Body of pancreas (tissue), 4 donors: ENCODE data around the gene GPR101. TPM values are rescaled to one million over a fixed set of nuclear protein-coding genes. Genes with fewer than 3 reads are reported as not detected.

Source experiments
- ATAC-seq: fragments of 150-250 bp; one replicate; pipeline ENCODE4 v1.9.1; 2016
- DNase-seq, 4 donors: peaks; one replicate each; pipeline ENCODE4 v3.0.0-alpha.2; 2019
- H3K27ac ChIP-seq, 4 donors: fragments of 200-600 bp; sonication (generic); 1 replicate in 3 of 4; 2 replicates in 1 of 4; pipeline versions ENCODE4 v1.5.1 to v1.6.1; 2016 to 2019; ENCODE audit warnings: mild to moderate bottlenecking in 1 of 4, mixed read lengths in 1 of 4, moderate library complexity in 1 of 4
- H3K27me3 ChIP-seq, 2 donors: fragments of 200-600 bp; sonication (generic); one replicate each; pipeline ENCODE4 v1.6.0; 2016; ENCODE audit warnings: mild to moderate bottlenecking in 1 of 2
- H3K36me3 ChIP-seq, 2 donors: fragments of 200-600 bp; sonication (generic); replicated peaks in 1 of 2; 2 replicates each; pipeline ENCODE4 v1.5.1; 2016; ENCODE audit warnings: low read depth in 2 of 2; ENCODE audit not compliant: insufficient read depth in 1 of 2
- H3K4me1 ChIP-seq: fragments of 200-600 bp; sonication (generic); one replicate; pipeline ENCODE4 v1.6.0; 2016
- H3K4me3 ChIP-seq, 2 donors: fragments of 200-600 bp; sonication (generic); 1 replicate in 1 of 2; 2 replicates in 1 of 2; pipeline ENCODE4 v1.5.1; 2016 to 2019
- H3K9me3 ChIP-seq, 3 donors: fragments of 200-600 bp; sonication (generic); 1 replicate in 2 of 3; 2 replicates in 1 of 3; pipeline ENCODE4 v1.5.1; 2016
- CTCF ChIP-seq, 7 experiments: fragments of 450-650 bp in 4 of 7; fragments of 200-600 bp in 3 of 7; sonication (generic) in 3 of 7; IDR thresholded peaks; one replicate each; pipeline ENCODE4 v1.5.1; 2016 to 2019; ENCODE audit warnings: antibody characterized with exemption in 7 of 7
- POLR2A ChIP-seq, 3 donors: fragments of 450-650 bp; IDR thresholded peaks; one replicate each; pipeline ENCODE4 v1.6.1; 2016; ENCODE audit warnings: antibody characterized with exemption in 3 of 3, mild to moderate bottlenecking in 2 of 3
- WGBS, 2 donors: methylation state at CpG; one replicate each; pipeline ENCODE4 v1.1.5; 2017; 5-methylcytosine and 5-hydroxymethylcytosine counted together
- intact Hi-C: fragments of 100-400 bp; cut with DNase I; formaldehyde crosslinking; loops from one replicate; pipeline ENCODE4 v1.15.1; 2023
- total RNA-seq, 2 donors: library from RNA; depleted of rRNA; stranded (reverse); fragments of >200 nt; gene quantifications; one replicate each; pipeline ENCODE4 v1.1.0, GENCODE V29; 2016

GPR101 gene
- total RNA-seq, 2 donors from 2014 or later = not detected

- H3K4me1 ChIP-seq = peaks cover 10% of the 10 kb centered on the region
- ATAC-seq (peak; percentile 77), DNase-seq (peak; percentile 42 to 68 (median 61))
- H3K27me3 ChIP-seq = no peaks in the 10 kb centered on the region
- WGBS, 2 donors = 0% methylated on average over 3 to 35 of the region's 37 CpGs
- H3K9me3 ChIP-seq = no peaks in the 10 kb centered on the region
- H3K27ac ChIP-seq = no peak overlapping the region
- intact Hi-C loops = no loop called here
- TF ChIP-seq CTCF (IDR thresholded peaks at IDR 0.05) (peak; percentile 62 to 75 (median 69)), POLR2A (IDR thresholded peaks at IDR 0.05) (no peak)
- H3K36me3 ChIP-seq = no peaks in the 10 kb centered on the region
- no peak overlapping the region for H3K4me3 ChIP-seq
These were observed 18.3 kb upstream of the GPR101 start for GRCh38 chrX:137051978-137052642.

- WGBS, 2 donors = 47 to 52% methylated on average over 4 of the region's 4 CpGs
- intact Hi-C loops = no loop called here
- no peak for ATAC-seq
- no peak for DNase-seq
- H3K36me3 ChIP-seq = no peaks in the 10 kb centered on the region
- H3K4me1 ChIP-seq = no peaks in the 10 kb centered on the region
- H3K27ac ChIP-seq = no peak overlapping the region
- H3K27me3 ChIP-seq = no peaks in the 10 kb centered on the region
- no peak overlapping the region for H3K4me3 ChIP-seq
- no peak for TF ChIP-seq POLR2A (IDR thresholded peaks at IDR 0.05)
- TF ChIP-seq CTCF (IDR thresholded peaks at IDR 0.05) = no peak
- no peaks in the 10 kb centered on the region for H3K9me3 ChIP-seq
These were observed 11.1 kb upstream of the GPR101 start for GRCh38 chrX:137044893-137045292.

- Histone ChIP-seq H3K4me1 (no peaks in the 10 kb centered on the region), H3K9me3 (no peaks in the 10 kb centered on the region), H3K27ac (no peak overlapping the region), H3K27me3 (no peaks in the 10 kb centered on the region), H3K36me3 (no peaks in the 10 kb centered on the region), H3K4me3 (no peak overlapping the region)
- no peak for ATAC-seq
- no peak for DNase-seq
- no peak for TF ChIP-seq CTCF (IDR thresholded peaks at IDR 0.05)
- no peak for TF ChIP-seq POLR2A (IDR thresholded peaks at IDR 0.05)
- intact Hi-C loops = no loop called here
- WGBS, 2 donors = 90 to 91% methylated on average over 1 of the region's 1 CpG
These were observed 9.9 kb upstream of the GPR101 start for GRCh38 chrX:137043736-137044135.

- TF ChIP-seq CTCF (IDR thresholded peaks at IDR 0.05) = no peak
- TF ChIP-seq POLR2A (IDR thresholded peaks at IDR 0.05) = no peak
- WGBS, 2 donors = 47 to 71% methylated on average over 3 of the region's 3 CpGs
- no peaks in the 10 kb centered on the region for H3K36me3 ChIP-seq
- DNase-seq = no peak
- H3K9me3 ChIP-seq = no peaks in the 10 kb centered on the region
- no peaks in the 10 kb centered on the region for H3K4me1 ChIP-seq
- no peaks in the 10 kb centered on the region for H3K27me3 ChIP-seq
- ATAC-seq = no peak
- H3K4me3 ChIP-seq = no peak overlapping the region
- H3K27ac ChIP-seq = no peak overlapping the region
- intact Hi-C loops = no loop called here
These were observed 7.5 kb upstream of the GPR101 start for GRCh38 chrX:137041329-137041728.
